Measurements from ENCODE around the gene CD55. TPM values are rescaled to one million over a fixed set of nuclear protein-coding genes. Genes with fewer than 3 reads are reported as not detected.

CD55 gene
- total and polyA plus RNA-seq, 2 experiments from 2014 or later: 52.8 to 54.7 TPM

DNA sequence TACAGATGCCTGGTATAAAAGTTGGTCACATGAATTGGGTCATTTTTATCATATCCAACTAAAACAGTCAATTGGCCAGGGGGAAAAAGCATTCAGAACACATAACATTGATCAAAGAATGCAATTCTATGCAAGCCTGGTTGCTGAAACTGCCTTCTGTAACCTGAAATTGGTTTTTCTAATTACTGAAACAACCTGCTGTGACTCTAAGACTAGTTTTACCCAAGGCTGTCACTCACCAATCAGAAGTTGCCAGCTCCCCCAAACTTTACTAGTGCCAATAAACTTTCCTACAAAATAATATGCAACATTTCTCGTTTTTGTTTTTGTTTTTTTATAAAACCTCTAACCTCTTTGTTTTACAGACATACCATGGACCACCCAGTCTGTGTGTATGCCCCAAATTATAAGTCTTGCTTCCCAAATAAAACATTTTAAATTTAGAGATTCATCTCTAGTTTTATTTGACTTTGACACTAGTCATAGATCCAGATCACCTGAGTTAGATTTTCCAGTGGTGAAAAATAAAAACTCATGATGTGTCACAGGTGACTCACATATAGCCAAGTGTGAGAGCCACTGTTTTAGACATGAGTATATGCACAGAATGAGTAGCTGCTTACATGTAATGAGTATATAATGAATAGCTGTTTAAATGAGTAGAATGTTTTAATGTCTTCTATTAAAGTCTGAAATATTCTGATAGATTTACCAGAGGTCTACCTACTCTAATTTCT is 68.4 kb downstream of the CD55 start:
- no peaks in the 10 kb centered on the region for H4K20me1 ChIP-seq (ENCODE audit: insufficient read depth)
- in situ Hi-C loops (cut with MboI): no loop called here
- no peak overlapping the region for H2AFZ ChIP-seq
- peak; percentile 89 for DNase-seq
- peaks cover 16% of the 10 kb centered on the region; the same call in 1 of the 2 replicates for H3F3A ChIP-seq (ENCODE audit: insufficient read depth)
- H3K27me3 ChIP-seq (replicated peaks; ENCODE audit: insufficient read depth): no peaks in the 10 kb centered on the region
- peak overlapping the region; percentile 17 for H3K4me2 ChIP-seq (ENCODE audit: unreplicated experiment)
- H3K9me3 ChIP-seq (ENCODE audit: low read depth): no peaks in the 10 kb centered on the region
- H3K4me1 ChIP-seq (ENCODE audit: insufficient read depth): peaks cover 23% of the 10 kb centered on the region
- peak overlapping the region; percentile 40 for H3K27ac ChIP-seq
- TF ChIP-seq EZH2phosphoT487 (IDR thresholded peaks at IDR 0.05; ENCODE audit: insufficient read depth, low read depth) (no peak), EZH2 (IDR thresholded peaks at IDR 0.05; ENCODE audit: insufficient read depth, poor library complexity, severe bottlenecking) (no peak)
- H3K4me3 ChIP-seq: no peak overlapping the region
- H3K79me2 ChIP-seq (ENCODE audit: insufficient read depth): no peaks in the 10 kb centered on the region
- no peaks in the 10 kb centered on the region for H3K36me3 ChIP-seq (ENCODE audit: low read depth)
- no peaks in the 10 kb centered on the region for H3K9me2 ChIP-seq (ENCODE audit: insufficient read depth)
- 41 to 45% methylated on average over 1 of the region's 1 CpG for WGBS, 2 experiments (ENCODE audit: low coverage in 1 of 2, low lambda C conversion rate in 2 of 2, missing lambda C conversion rate in 2 of 2)
- no peak overlapping the region for H3K9ac ChIP-seq

DNA sequence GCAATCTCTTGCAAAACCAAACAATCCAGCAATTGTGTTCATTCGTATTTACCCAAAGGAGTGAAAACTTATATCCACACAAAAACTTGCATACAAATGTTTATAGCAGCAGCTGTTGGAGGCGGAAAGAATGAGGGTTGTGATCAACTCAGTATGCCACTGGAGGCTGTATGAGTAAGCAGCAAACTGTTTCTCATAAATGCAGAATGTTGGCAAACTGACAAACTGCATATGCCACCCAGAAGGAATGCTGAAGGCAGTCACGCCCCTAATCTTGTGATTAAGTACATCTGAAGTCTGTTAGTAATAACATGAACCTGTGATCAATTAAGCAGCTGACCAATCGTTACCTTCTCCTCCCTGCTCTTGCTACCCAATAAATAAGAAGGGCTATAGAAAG is 72.1 kb downstream of the CD55 start:
- peaks cover 23% of the 10 kb centered on the region for H3K4me1 ChIP-seq (ENCODE audit: insufficient read depth)
- peaks cover 16% of the 10 kb centered on the region; the same call in 1 of the 2 replicates for H3F3A ChIP-seq (ENCODE audit: insufficient read depth)
- H3K4me2 ChIP-seq (ENCODE audit: unreplicated experiment): peak overlapping the region; percentile 63
- DNase-seq: peak; percentile 94
- peak overlapping the region; percentile 57 for H3K27ac ChIP-seq
- H3K79me2 ChIP-seq (ENCODE audit: insufficient read depth): no peaks in the 10 kb centered on the region
- in situ Hi-C loops (cut with MboI): no loop called here
- no peak for TF ChIP-seq EZH2 (IDR thresholded peaks at IDR 0.05; ENCODE audit: insufficient read depth, poor library complexity, severe bottlenecking)
- TF ChIP-seq EZH2phosphoT487 (IDR thresholded peaks at IDR 0.05; ENCODE audit: insufficient read depth, low read depth): no peak
- H3K9me2 ChIP-seq (ENCODE audit: insufficient read depth): no peaks in the 10 kb centered on the region
- no peaks in the 10 kb centered on the region for H3K36me3 ChIP-seq (ENCODE audit: low read depth)
- H3K9ac ChIP-seq: peak overlapping the region; percentile 24; the same call in 1 of the 2 replicates
- H3K27me3 ChIP-seq (replicated peaks; ENCODE audit: insufficient read depth): no peaks in the 10 kb centered on the region
- peak overlapping the region; percentile 27 for H3K4me3 ChIP-seq
- H3K9me3 ChIP-seq (ENCODE audit: low read depth): no peaks in the 10 kb centered on the region
- no peaks in the 10 kb centered on the region for H4K20me1 ChIP-seq (ENCODE audit: insufficient read depth)
- 0 to 4% methylated on average over 4 of the region's 4 CpGs for WGBS, 2 experiments (ENCODE audit: low coverage in 1 of 2, low lambda C conversion rate in 2 of 2, missing lambda C conversion rate in 2 of 2)
- H2AFZ ChIP-seq: peak overlapping the region; percentile 67

DNA sequence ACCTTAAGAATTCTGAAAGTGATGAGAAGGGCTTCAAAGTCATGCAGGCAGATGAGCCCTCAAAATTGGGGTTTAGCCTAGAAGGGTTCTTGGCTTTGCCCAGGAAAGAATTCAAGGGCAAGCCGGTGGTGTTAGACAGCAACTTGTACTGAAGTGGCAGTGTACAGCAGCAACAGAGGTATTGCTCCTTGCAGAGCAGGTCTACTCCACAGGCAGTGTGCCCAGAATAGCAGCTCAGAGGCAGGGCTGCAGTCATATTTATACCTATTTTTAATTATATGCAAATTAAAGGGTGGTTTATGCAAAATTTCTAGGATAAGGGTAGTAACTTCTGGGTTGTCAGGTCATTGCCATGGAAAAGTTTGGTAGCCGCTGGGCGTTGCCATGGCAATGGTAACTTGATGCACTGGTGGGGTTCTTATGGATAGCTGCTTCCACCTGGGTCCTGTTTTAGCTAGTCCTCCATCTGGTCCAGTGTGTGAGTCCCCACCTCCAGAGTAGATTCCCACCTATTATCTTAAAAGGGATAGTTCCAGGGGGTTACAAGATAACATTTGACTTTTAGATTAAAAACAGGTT is 74.8 kb downstream of the CD55 start:
- H3K9me3 ChIP-seq (ENCODE audit: low read depth): no peaks in the 10 kb centered on the region
- H3K4me2 ChIP-seq (ENCODE audit: unreplicated experiment): no peak overlapping the region
- TF ChIP-seq EZH2 (IDR thresholded peaks at IDR 0.05; ENCODE audit: insufficient read depth, poor library complexity, severe bottlenecking): no peak
- TF ChIP-seq EZH2phosphoT487 (IDR thresholded peaks at IDR 0.05; ENCODE audit: insufficient read depth, low read depth): no peak
- in situ Hi-C loops (cut with MboI): no loop called here
- H3K9ac ChIP-seq: no peak overlapping the region
- H3K27ac ChIP-seq: no peak overlapping the region
- no peaks in the 10 kb centered on the region for H3K36me3 ChIP-seq (ENCODE audit: low read depth)
- WGBS, 2 experiments (ENCODE audit: low coverage in 1 of 2, low lambda C conversion rate in 2 of 2, missing lambda C conversion rate in 2 of 2): 96 to 99% methylated on average over 3 of the region's 3 CpGs
- no peaks in the 10 kb centered on the region for H3K27me3 ChIP-seq (replicated peaks; ENCODE audit: insufficient read depth)
- no peaks in the 10 kb centered on the region for H3K9me2 ChIP-seq (ENCODE audit: insufficient read depth)
- DNase-seq: no peak
- no peak overlapping the region for H3K4me3 ChIP-seq
- no peak overlapping the region for H2AFZ ChIP-seq
- H3F3A ChIP-seq (ENCODE audit: insufficient read depth): peaks cover 16% of the 10 kb centered on the region; the same call in 1 of the 2 replicates
- H3K79me2 ChIP-seq (ENCODE audit: insufficient read depth): no peaks in the 10 kb centered on the region
- H4K20me1 ChIP-seq (ENCODE audit: insufficient read depth): no peaks in the 10 kb centered on the region
- peaks cover 14% of the 10 kb centered on the region for H3K4me1 ChIP-seq (ENCODE audit: insufficient read depth)

DNA sequence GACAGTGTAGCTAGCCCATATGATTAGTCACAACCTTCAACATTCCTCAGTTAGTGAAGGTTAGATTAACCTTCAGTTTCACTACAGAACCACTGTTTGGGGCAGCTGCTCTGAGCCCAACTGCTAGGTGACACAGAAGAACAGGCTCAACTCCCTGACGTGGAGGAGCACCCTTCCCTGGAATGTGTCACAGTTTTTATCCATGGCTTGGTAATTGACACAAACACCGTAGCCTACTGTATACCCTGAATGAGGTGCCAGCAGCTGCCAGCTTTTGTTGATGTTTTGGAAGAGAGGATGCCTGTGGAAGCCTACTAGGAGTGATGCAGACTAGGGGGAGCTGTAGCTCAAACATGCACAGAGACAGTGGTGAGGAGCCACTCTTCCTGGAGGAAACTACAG is 76.0 kb downstream of the CD55 start:
- in situ Hi-C loops (cut with MboI): no loop called here
- H3K9me3 ChIP-seq (ENCODE audit: low read depth): no peaks in the 10 kb centered on the region
- H3F3A ChIP-seq (ENCODE audit: insufficient read depth): peaks cover 16% of the 10 kb centered on the region; the same call in 1 of the 2 replicates
- no peak overlapping the region for H3K4me3 ChIP-seq
- H4K20me1 ChIP-seq (ENCODE audit: insufficient read depth): no peaks in the 10 kb centered on the region
- no peak for TF ChIP-seq EZH2phosphoT487 (IDR thresholded peaks at IDR 0.05; ENCODE audit: insufficient read depth, low read depth)
- no peak for TF ChIP-seq EZH2 (IDR thresholded peaks at IDR 0.05; ENCODE audit: insufficient read depth, poor library complexity, severe bottlenecking)
- H3K27ac ChIP-seq: no peak overlapping the region
- H3K4me2 ChIP-seq (ENCODE audit: unreplicated experiment): no peak overlapping the region
- WGBS, 2 experiments (ENCODE audit: low coverage in 1 of 2, low lambda C conversion rate in 2 of 2, missing lambda C conversion rate in 2 of 2): 70 to 78% methylated on average over 2 of the region's 2 CpGs
- no peaks in the 10 kb centered on the region for H3K79me2 ChIP-seq (ENCODE audit: insufficient read depth)
- peaks cover 14% of the 10 kb centered on the region for H3K4me1 ChIP-seq (ENCODE audit: insufficient read depth)
- H3K27me3 ChIP-seq (replicated peaks; ENCODE audit: insufficient read depth): no peaks in the 10 kb centered on the region
- no peaks in the 10 kb centered on the region for H3K9me2 ChIP-seq (ENCODE audit: insufficient read depth)
- no peak overlapping the region for H3K9ac ChIP-seq
- no peaks in the 10 kb centered on the region for H3K36me3 ChIP-seq (ENCODE audit: low read depth)
- no peak for DNase-seq
- H2AFZ ChIP-seq: no peak overlapping the region

All from GM23248 (cell line).